OCI-LY1 (cell line): Measurements from ENCODE around the gene BRD1.

Source experiments
- H2AFZ ChIP-seq: fragments of 200-600 bp; sonication (generic), shearing (Covaris generic); 2 replicates; pipeline ENCODE4 v1.6.0; 2014; ENCODE audit warnings: antibody characterized with exemption, mild to moderate bottlenecking, low read length
- H3F3A ChIP-seq: fragments of 200-600 bp; sonication (generic), shearing (Covaris generic); 2 replicates; pipeline ENCODE4 v1.6.0; 2014; ENCODE audit warnings: mild to moderate bottlenecking, antibody characterized with exemption, low read length, moderate library complexity; ENCODE audit not compliant: insufficient read depth
- H3K27ac ChIP-seq: fragments of 200-600 bp; sonication (generic); 2 replicates; pipeline ENCODE4 v1.5.1; 2014; ENCODE audit warnings: low read length, mixed run types, mild to moderate bottlenecking, low read depth; ENCODE audit not compliant: poor library complexity, severe bottlenecking
- H3K27me3 ChIP-seq: fragments of 200-600 bp; sonication (generic); 2 replicates; pipeline ENCODE4 v1.6.0; 2014; ENCODE audit warnings: antibody characterized with exemption, mild to moderate bottlenecking, low read length, moderate library complexity; ENCODE audit not compliant: insufficient read depth
- H3K36me3 ChIP-seq: fragments of 200-600 bp; sonication (generic); 2 replicates; pipeline ENCODE4 v1.6.1; 2014; ENCODE audit warnings: mild to moderate bottlenecking, antibody characterized with exemption, low read length, moderate library complexity, mixed read lengths; ENCODE audit not compliant: insufficient read depth
- H3K4me1 ChIP-seq: fragments of 200-600 bp; sonication (generic); 2 replicates; pipeline ENCODE4 v1.5.1; 2014; ENCODE audit warnings: mild to moderate bottlenecking, low read length, moderate library complexity; ENCODE audit not compliant: insufficient read depth, severe bottlenecking
- H3K4me2 ChIP-seq: fragments of 200-600 bp; sonication (generic), shearing (Covaris generic); 2 replicates; pipeline ENCODE4 v1.6.1; 2014; ENCODE audit warnings: low read length
- H3K4me3 ChIP-seq: fragments of 200-600 bp; sonication (generic); 2 replicates; pipeline ENCODE4 v1.5.1; 2014; ENCODE audit warnings: low read length, low read depth, mild to moderate bottlenecking, mixed read lengths; ENCODE audit not compliant: poor library complexity, severe bottlenecking
- H3K79me2 ChIP-seq: fragments of 200-600 bp; shearing (Covaris generic); 2 replicates; pipeline ENCODE4 v1.6.1; 2016; ENCODE audit warnings: mixed run types, low read length, mixed read lengths; ENCODE audit not compliant: insufficient read depth
- H3K9ac ChIP-seq: fragments of 200-600 bp; sonication (generic), shearing (Covaris generic); 2 replicates; pipeline ENCODE4 v1.6.1; 2014; ENCODE audit warnings: mild to moderate bottlenecking, low read length, mixed read lengths
- H3K9me2 ChIP-seq: fragments of 200-600 bp; sonication (generic), shearing (Covaris generic); 2 replicates; pipeline ENCODE4 v1.6.1; 2014; ENCODE audit warnings: low read depth, mild to moderate bottlenecking, low read length, mixed read lengths
- H3K9me3 ChIP-seq: fragments of 200-600 bp; shearing (Covaris generic); 2 replicates; pipeline ENCODE4 v1.6.1; 2014; ENCODE audit warnings: low read length, mixed read lengths
- H4K20me1 ChIP-seq: fragments of 200-600 bp; sonication (generic), shearing (Covaris generic); 2 replicates; pipeline ENCODE4 v1.6.0; 2016; ENCODE audit warnings: mild to moderate bottlenecking, low read length; ENCODE audit not compliant: insufficient read depth
- CTCF ChIP-seq: fragments of 200-600 bp; sonication (generic), shearing (Covaris generic); IDR thresholded peaks from 2 replicates; pipeline ENCODE4 v1.5.1; 2017; ENCODE audit warnings: mild to moderate bottlenecking, antibody characterized with exemption, low read length, moderate library complexity, mixed read lengths
- EZH2 ChIP-seq: fragments of 200-600 bp; sonication (generic), shearing (Covaris generic); IDR thresholded peaks from 2 replicates; pipeline ENCODE4 v1.8.0; 2017; ENCODE audit warnings: borderline replicate concordance, mixed run types, mild to moderate bottlenecking, antibody characterized with exemption, low read length, moderate library complexity, mixed read lengths

Gene BRD1

DNA sequence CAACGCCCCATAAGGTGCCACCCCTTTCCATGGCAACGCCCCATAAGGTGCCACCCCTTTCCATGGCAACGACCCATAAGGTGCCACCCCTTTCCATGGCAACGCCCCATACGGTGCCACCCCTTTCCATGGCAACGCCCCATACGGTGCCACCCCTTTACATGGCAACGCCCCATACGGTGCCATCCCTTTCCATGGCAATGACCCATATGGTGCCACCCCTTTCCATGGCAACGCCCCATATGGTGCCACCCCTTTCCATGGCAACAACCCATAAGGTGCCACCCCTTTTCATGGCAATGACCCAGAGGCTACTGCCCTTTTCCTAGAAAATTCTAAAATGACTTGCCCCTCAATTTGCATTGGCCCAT, 72.1 kb downstream of the BRD1 start:
- no peak for TF ChIP-seq EZH2
- TF ChIP-seq CTCF: no peak
- H3K9ac ChIP-seq: no peak overlapping the region
- H3F3A ChIP-seq: no peaks in the 10 kb centered on the region
- H3K27me3 ChIP-seq: peaks cover 13% of the 10 kb centered on the region; the same call in 1 of the 2 replicates
- no peak overlapping the region for H2AFZ ChIP-seq
- H3K79me2 ChIP-seq: no peaks in the 10 kb centered on the region
- H3K4me1 ChIP-seq: peaks cover 3% of the 10 kb centered on the region
- H3K27ac ChIP-seq: no peak overlapping the region
- no peaks in the 10 kb centered on the region for H4K20me1 ChIP-seq
- no peaks in the 10 kb centered on the region for H3K9me3 ChIP-seq
- no peaks in the 10 kb centered on the region for H3K36me3 ChIP-seq
- H3K4me2 ChIP-seq: no peak overlapping the region
- H3K4me3 ChIP-seq: no peak overlapping the region
- no peaks in the 10 kb centered on the region for H3K9me2 ChIP-seq

DNA sequence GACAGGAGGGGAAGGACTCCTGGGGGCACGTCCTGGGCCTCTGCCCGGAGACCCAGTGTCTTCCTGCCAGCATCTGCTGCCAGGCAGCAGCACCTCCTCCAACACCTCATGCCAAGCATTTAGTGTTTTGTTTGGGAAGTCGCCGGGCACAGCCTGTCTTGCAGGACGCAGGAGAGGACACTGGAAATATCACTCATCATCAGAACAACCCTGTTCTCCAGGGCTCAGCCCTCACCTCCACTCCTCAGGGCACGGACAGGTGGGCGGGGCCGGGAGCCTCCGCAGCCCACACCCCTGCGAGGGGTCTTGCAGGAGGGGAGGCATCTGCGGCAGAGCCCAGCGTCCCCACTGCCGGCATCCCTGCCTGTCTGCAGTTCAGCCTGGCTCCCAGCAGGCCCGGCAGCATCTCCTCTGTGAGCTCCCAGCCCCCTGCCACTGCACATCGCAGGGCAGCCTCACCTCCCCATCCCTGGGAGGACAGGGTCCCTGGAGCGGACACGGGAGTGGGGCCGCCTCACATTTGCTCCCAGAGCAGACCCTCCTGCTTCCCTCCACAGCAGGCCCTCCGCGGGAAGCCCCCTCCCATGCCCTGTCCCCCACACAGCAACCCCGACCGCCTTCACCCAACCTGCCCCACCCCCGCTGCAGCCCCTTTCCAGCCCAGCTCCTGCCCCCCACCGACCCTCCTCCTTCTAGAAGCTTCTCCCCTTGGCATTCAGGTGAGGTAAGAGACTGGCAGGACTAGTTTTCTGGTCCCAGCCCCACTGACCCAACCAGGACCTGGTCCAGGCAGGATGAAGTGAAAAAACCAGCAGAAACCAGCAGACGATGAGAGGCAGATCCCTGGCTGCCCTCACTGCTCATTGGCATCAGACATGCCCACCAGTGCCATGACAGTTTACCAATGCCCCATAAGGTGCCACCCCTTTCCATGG, 72.7 kb downstream of the BRD1 start:
- Histone ChIP-seq H3K9ac (no peak overlapping the region), H3K4me2 (no peak overlapping the region), H3K27me3 (peaks cover 13% of the 10 kb centered on the region; the same call in 1 of the 2 replicates), H3K4me3 (no peak overlapping the region), H4K20me1 (no peaks in the 10 kb centered on the region), H3K36me3 (no peaks in the 10 kb centered on the region), H3F3A (no peaks in the 10 kb centered on the region), H3K27ac (no peak overlapping the region), H3K4me1 (no peaks in the 10 kb centered on the region), H3K79me2 (no peaks in the 10 kb centered on the region), H2AFZ (no peak overlapping the region), H3K9me2 (no peaks in the 10 kb centered on the region), H3K9me3 (no peaks in the 10 kb centered on the region)
- TF ChIP-seq CTCF (no peak), EZH2 (no peak)

DNA sequence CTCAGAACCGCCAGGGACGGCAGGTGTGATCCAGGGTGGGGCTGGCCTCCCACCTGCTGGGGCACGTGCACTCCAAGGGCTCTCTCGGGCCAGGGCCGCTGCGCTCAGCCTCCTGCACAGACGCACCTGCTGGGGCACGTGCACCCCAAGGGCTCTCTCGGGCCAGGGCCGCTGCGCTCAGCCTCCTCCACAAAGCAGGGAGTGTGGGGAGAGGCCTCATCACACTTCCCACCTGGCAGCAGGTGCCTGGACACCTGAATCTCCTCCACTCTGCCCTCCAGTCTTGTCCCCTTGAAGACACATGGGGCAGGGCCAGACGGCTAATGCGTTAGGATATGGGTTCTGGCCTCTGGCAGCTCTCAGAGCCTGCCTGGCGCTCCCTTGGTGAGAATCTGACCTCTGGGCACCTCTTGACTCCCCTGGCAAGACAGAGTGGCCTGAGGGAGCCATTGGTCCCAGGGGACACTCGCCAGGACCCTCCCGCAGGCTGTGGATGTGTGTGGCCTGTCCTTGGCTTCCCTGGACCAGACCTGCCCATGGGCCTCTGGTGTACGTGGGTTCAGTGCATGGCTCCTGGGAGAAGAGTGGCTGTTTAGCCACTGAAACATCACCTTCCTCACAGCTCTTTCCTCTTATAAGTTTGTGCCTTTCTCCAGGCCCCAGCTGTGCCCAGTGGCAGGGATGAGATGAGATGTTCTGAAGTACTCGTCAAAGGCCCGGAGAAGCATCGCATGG, 73.5 kb downstream of the BRD1 start:
- Histone ChIP-seq H3K4me1 (no peaks in the 10 kb centered on the region), H3K27me3 (peaks cover 13% of the 10 kb centered on the region; the same call in 1 of the 2 replicates), H3F3A (no peaks in the 10 kb centered on the region), H3K27ac (no peak overlapping the region), H3K9me2 (no peaks in the 10 kb centered on the region), H3K36me3 (no peaks in the 10 kb centered on the region), H3K9ac (no peak overlapping the region), H3K4me2 (no peak overlapping the region), H2AFZ (no peak overlapping the region), H3K9me3 (no peaks in the 10 kb centered on the region), H3K79me2 (no peaks in the 10 kb centered on the region), H3K4me3 (no peak overlapping the region), H4K20me1 (no peaks in the 10 kb centered on the region)
- TF ChIP-seq EZH2: no peak
- TF ChIP-seq CTCF: no peak
